WTC11 (cell line): Measurements from ENCODE around the gene IQGAP2. TPM values are rescaled to one million over a fixed set of nuclear protein-coding genes. Genes with fewer than 3 reads are reported as not detected.

ENCODE experiments used
- ATAC-seq: fragments of 200-7000 bp; cut with Tn5 transposase; 2 replicates; pipeline ENCODE4 v1.10.0; 2021; ENCODE audit warnings: mild to moderate bottlenecking, moderate library complexity
- CTCF ChIA-PET: fragments of 300-600 bp; sonication (Branson Sonifier 250); formaldehyde crosslinking; loops from one replicate; lab custom pipeline; 2021; ENCODE audit warnings: antibody characterized with exemption; lab: Charles Lee
- POLR2A ChIA-PET: fragments of 350-600 bp; sonication (Branson Sonifier 250); formaldehyde crosslinking; loops from one replicate; lab custom pipeline; 2021; ENCODE audit warnings: antibody characterized with exemption; lab: Charles Lee
- DNase-seq: peaks from one replicate; pipeline ENCODE4 v3.0.0; 2021; ENCODE audit warnings: low spot score
- H3K27ac Mint-ChIP-seq: 2 replicates; pipeline ENCODE4 v1.8.0; 2021; ENCODE audit warnings: mixed read lengths
- H3K27me3 Mint-ChIP-seq: 2 replicates; pipeline ENCODE4 v1.8.0; 2021; ENCODE audit warnings: low read depth, mild to moderate bottlenecking, moderate library complexity, mixed read lengths
- H3K36me3 Mint-ChIP-seq: 2 replicates; pipeline ENCODE4 v1.8.0; 2021; ENCODE audit warnings: mixed read lengths
- H3K4me1 Mint-ChIP-seq: 2 replicates; pipeline ENCODE4 v1.8.0; 2022; ENCODE audit warnings: mixed read lengths
- H3K4me3 Mint-ChIP-seq: 2 replicates; pipeline ENCODE4 v1.8.0; 2021; ENCODE audit warnings: mild to moderate bottlenecking, moderate library complexity, mixed read lengths
- H3K9me3 Mint-ChIP-seq: 2 replicates; pipeline ENCODE4 v1.8.0; 2021; ENCODE audit warnings: mixed read lengths
- ETV6 ChIP-seq: sonication (generic); formaldehyde crosslinking; IDR thresholded peaks from 2 replicates; pipeline ENCODE4 v1.8.1; 2022; ENCODE audit warnings: mild to moderate bottlenecking, missing genetic modification reagents
- FOXK1 ChIP-seq: sonication (generic); formaldehyde crosslinking; IDR thresholded peaks from 2 replicates; pipeline ENCODE4 v1.8.0; 2022; ENCODE audit warnings: mild to moderate bottlenecking, moderate library complexity, missing genetic modification reagents
- FOXP1 ChIP-seq: sonication (generic); formaldehyde crosslinking; IDR thresholded peaks from 2 replicates; pipeline ENCODE4 v1.8.0; 2022; ENCODE audit warnings: missing genetic modification reagents, mild to moderate bottlenecking, moderate library complexity, borderline replicate concordance
- GRHL2 ChIP-seq: fragments of 250-450 bp; sonication (Bioruptor Pico); IDR thresholded peaks from 2 replicates; pipeline ENCODE4 v1.8.0; 2022; ENCODE audit warnings: mild to moderate bottlenecking, moderate library complexity; ENCODE audit not compliant: insufficient replicate concordance, severe bottlenecking
- HMGA2 ChIP-seq: fragments of 250-450 bp; sonication (Bioruptor Pico); IDR thresholded peaks from 2 replicates; pipeline ENCODE4 v1.4.0; 2021; ENCODE audit warnings: mild to moderate bottlenecking, moderate library complexity
- NFYB ChIP-seq: sonication (generic); formaldehyde crosslinking; conservative IDR thresholded peaks from 2 replicates; pipeline ENCODE4 v1.8.0; 2022; ENCODE audit warnings: low read depth, missing genetic modification reagents
- NR2C2 ChIP-seq: sonication (generic); formaldehyde crosslinking; IDR thresholded peaks from 2 replicates; pipeline ENCODE4 v1.8.0; 2022; ENCODE audit warnings: mild to moderate bottlenecking, missing genetic modification reagents
- ZNF263 ChIP-seq: sonication (generic); formaldehyde crosslinking; IDR thresholded peaks from 2 replicates; pipeline ENCODE4 v1.8.1; 2022; ENCODE audit warnings: low read depth, mild to moderate bottlenecking, moderate library complexity, missing genetic modification reagents
- total RNA-seq: library from RNA; stranded (reverse); gene quantifications from 3 replicates; pipeline ENCODE4 v1.2.3, GENCODE V29; 2021
- TF ChIP-seq, protein P1 (sequence below): sonication (generic); formaldehyde crosslinking; IDR thresholded peaks from 2 replicates; pipeline ENCODE4 v1.8.1; 2023; ENCODE audit warnings: mild to moderate bottlenecking, missing genetic modification reagents, borderline replicate concordance
- TF ChIP-seq, protein P2 (sequence below): sonication (generic); formaldehyde crosslinking; conservative IDR thresholded peaks from 2 replicates; pipeline ENCODE4 v1.8.1; 2023; ENCODE audit warnings: mild to moderate bottlenecking, low read depth, missing genetic modification reagents, moderate library complexity
- TF ChIP-seq, protein P3 (sequence below): sonication (generic); formaldehyde crosslinking; IDR thresholded peaks from 2 replicates; pipeline ENCODE4 v1.8.0; 2022; ENCODE audit warnings: missing genetic modification reagents
- TF ChIP-seq, protein P4 (sequence below): sonication (generic); formaldehyde crosslinking; IDR thresholded peaks from 2 replicates; pipeline ENCODE4 v1.8.0; 2022; ENCODE audit warnings: mild to moderate bottlenecking, missing genetic modification reagents
- TF ChIP-seq, protein P5 (sequence below): sonication (generic); formaldehyde crosslinking; IDR thresholded peaks from 2 replicates; pipeline ENCODE4 v1.8.1; 2022; ENCODE audit warnings: mild to moderate bottlenecking, missing genetic modification reagents, moderate library complexity, borderline replicate concordance

The IQGAP2 gene
- total RNA-seq, 1 experiment from 2014 or later: 70.6 TPM

DNA sequence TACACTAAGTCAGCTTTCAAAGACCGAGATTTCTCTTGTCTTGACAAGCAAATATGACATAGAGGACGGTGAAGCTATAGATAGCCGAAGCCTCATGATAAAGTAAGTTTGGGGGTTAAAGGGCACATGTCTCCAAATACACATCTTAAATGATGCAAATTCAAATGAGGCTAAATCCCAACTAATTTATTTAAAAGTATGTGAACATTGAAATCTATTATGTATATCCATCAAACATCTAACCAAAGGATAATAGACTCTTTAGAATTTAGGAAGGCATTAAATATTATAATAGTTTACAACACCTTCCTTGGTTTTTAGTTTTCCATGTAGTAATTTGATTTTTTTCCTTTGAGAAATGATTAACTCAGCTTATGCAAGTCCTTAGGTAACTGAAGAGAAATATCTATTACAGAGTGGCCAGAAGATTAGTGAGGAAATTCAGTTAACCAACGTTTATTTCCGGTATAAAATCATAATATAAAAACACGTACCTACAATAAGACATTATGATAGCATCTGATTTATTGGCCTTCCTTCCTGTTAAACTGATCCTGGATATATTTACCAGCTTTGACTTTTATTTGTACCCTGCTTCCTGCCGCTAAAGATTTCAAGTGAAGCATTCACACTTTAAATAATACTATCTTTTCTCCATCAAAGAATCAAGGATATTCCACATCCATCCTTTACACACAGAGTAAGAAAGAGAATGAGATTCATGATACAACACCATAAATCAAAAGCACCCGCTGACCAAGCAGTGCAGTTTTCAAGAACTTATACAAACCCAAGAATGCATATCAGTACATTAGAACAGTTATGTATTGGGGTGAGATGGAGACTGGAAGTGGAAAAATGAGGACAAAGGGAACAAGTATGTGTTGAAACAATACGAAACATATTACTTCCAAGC lies 281.0 kb downstream of the IQGAP2 start:
- POLR2A ChIA-PET: no interaction called here

DNA sequence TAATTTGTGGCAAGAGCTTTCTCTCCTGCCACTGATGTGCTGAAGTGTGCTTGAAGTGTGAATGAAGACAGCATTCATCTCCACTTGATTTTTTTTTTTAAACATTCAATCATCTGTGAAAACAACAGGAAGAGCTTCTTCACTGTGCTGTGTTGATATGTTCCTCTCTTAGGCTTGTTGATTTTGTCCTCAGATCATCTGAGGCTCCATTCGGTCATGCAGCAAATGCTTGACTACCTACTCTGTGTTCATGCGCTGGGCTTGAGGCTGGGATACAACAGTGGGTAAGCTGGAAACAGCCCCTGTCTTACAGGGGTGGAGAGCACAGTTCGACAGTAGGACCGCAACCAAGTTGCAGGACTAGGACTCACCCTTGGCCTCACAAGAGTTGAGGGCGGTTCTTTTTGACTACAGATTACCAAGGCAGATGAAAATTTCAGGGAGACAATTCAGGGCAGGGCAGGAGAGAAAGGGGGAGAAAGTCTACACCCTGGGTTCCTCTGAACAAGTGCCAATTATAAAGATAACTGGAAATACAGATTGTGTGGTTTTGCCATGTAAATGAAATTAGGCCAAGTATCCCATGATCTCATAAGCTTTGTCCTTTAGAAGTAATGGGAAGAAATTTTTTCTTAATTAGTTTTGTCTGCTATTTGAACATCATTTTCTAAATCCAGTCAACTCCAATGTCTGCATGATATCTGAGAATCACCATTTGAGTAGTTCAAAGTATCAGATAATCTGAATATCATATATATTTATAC lies 281.9 kb downstream of the IQGAP2 start:
- H3K9me3 Mint-ChIP-seq: no peaks in the 10 kb centered on the region
- peaks cover 12% of the 10 kb centered on the region; the same call in 1 of the 2 replicates for H3K36me3 Mint-ChIP-seq
- ATAC-seq (no peak), DNase-seq (no peak)
- ChIA-PET CTCF (no interaction called here), POLR2A (no interaction called here)
- no peak for TF ChIP-seq ETV6 (CRISPR knock-in tag)
- TF ChIP-seq, protein P1, sequence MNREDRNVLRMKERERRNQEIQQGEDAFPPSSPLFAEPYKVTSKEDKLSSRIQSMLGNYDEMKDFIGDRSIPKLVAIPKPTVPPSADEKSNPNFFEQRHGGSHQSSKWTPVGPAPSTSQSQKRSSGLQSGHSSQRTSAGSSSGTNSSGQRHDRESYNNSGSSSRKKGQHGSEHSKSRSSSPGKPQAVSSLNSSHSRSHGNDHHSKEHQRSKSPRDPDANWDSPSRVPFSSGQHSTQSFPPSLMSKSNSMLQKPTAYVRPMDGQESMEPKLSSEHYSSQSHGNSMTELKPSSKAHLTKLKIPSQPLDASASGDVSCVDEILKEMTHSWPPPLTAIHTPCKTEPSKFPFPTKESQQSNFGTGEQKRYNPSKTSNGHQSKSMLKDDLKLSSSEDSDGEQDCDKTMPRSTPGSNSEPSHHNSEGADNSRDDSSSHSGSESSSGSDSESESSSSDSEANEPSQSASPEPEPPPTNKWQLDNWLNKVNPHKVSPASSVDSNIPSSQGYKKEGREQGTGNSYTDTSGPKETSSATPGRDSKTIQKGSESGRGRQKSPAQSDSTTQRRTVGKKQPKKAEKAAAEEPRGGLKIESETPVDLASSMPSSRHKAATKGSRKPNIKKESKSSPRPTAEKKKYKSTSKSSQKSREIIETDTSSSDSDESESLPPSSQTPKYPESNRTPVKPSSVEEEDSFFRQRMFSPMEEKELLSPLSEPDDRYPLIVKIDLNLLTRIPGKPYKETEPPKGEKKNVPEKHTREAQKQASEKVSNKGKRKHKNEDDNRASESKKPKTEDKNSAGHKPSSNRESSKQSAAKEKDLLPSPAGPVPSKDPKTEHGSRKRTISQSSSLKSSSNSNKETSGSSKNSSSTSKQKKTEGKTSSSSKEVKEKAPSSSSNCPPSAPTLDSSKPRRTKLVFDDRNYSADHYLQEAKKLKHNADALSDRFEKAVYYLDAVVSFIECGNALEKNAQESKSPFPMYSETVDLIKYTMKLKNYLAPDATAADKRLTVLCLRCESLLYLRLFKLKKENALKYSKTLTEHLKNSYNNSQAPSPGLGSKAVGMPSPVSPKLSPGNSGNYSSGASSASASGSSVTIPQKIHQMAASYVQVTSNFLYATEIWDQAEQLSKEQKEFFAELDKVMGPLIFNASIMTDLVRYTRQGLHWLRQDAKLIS (CRISPR knock-in tag): no peak
- no peak for TF ChIP-seq FOXP1 (CRISPR knock-in tag)
- TF ChIP-seq FOXK1: no peak
- TF ChIP-seq, protein P2, sequence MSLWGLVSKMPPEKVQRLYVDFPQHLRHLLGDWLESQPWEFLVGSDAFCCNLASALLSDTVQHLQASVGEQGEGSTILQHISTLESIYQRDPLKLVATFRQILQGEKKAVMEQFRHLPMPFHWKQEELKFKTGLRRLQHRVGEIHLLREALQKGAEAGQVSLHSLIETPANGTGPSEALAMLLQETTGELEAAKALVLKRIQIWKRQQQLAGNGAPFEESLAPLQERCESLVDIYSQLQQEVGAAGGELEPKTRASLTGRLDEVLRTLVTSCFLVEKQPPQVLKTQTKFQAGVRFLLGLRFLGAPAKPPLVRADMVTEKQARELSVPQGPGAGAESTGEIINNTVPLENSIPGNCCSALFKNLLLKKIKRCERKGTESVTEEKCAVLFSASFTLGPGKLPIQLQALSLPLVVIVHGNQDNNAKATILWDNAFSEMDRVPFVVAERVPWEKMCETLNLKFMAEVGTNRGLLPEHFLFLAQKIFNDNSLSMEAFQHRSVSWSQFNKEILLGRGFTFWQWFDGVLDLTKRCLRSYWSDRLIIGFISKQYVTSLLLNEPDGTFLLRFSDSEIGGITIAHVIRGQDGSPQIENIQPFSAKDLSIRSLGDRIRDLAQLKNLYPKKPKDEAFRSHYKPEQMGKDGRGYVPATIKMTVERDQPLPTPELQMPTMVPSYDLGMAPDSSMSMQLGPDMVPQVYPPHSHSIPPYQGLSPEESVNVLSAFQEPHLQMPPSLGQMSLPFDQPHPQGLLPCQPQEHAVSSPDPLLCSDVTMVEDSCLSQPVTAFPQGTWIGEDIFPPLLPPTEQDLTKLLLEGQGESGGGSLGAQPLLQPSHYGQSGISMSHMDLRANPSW: no peak
- TF ChIP-seq, protein P3, sequence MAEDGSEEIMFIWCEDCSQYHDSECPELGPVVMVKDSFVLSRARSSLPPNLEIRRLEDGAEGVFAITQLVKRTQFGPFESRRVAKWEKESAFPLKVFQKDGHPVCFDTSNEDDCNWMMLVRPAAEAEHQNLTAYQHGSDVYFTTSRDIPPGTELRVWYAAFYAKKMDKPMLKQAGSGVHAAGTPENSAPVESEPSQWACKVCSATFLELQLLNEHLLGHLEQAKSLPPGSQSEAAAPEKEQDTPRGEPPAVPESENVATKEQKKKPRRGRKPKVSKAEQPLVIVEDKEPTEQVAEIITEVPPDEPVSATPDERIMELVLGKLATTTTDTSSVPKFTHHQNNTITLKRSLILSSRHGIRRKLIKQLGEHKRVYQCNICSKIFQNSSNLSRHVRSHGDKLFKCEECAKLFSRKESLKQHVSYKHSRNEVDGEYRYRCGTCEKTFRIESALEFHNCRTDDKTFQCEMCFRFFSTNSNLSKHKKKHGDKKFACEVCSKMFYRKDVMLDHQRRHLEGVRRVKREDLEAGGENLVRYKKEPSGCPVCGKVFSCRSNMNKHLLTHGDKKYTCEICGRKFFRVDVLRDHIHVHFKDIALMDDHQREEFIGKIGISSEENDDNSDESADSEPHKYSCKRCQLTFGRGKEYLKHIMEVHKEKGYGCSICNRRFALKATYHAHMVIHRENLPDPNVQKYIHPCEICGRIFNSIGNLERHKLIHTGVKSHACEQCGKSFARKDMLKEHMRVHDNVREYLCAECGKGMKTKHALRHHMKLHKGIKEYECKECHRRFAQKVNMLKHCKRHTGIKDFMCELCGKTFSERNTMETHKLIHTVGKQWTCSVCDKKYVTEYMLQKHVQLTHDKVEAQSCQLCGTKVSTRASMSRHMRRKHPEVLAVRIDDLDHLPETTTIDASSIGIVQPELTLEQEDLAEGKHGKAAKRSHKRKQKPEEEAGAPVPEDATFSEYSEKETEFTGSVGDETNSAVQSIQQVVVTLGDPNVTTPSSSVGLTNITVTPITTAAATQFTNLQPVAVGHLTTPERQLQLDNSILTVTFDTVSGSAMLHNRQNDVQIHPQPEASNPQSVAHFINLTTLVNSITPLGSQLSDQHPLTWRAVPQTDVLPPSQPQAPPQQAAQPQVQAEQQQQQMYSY (CRISPR knock-in tag): no peak
- TF ChIP-seq NFYB (CRISPR knock-in tag): no peak
- H3K4me3 Mint-ChIP-seq: no peak overlapping the region
- no peaks in the 10 kb centered on the region for H3K4me1 Mint-ChIP-seq
- H3K27ac Mint-ChIP-seq: no peak overlapping the region
- no peaks in the 10 kb centered on the region for H3K27me3 Mint-ChIP-seq

More for the DNA sequence above, 281.0 kb downstream of the IQGAP2 start:
- Mint-ChIP-seq H3K27me3 (no peaks in the 10 kb centered on the region), H3K36me3 (peaks cover 12% of the 10 kb centered on the region; the same call in 1 of the 2 replicates), H3K4me1 (no peaks in the 10 kb centered on the region), H3K4me3 (no peak overlapping the region), H3K9me3 (no peaks in the 10 kb centered on the region), H3K27ac (no peak overlapping the region)
- DNase-seq: no peak
- CTCF ChIA-PET: no interaction called here
- no peak for ATAC-seq
- TF ChIP-seq ZNF263 (CRISPR knock-in tag): no peak
- TF ChIP-seq GRHL2 (CRISPR knock-in tag): no peak
- TF ChIP-seq, protein P4, sequence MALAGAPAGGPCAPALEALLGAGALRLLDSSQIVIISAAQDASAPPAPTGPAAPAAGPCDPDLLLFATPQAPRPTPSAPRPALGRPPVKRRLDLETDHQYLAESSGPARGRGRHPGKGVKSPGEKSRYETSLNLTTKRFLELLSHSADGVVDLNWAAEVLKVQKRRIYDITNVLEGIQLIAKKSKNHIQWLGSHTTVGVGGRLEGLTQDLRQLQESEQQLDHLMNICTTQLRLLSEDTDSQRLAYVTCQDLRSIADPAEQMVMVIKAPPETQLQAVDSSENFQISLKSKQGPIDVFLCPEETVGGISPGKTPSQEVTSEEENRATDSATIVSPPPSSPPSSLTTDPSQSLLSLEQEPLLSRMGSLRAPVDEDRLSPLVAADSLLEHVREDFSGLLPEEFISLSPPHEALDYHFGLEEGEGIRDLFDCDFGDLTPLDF (CRISPR knock-in tag): no peak
- TF ChIP-seq NR2C2: no peak
- TF ChIP-seq, protein P5, sequence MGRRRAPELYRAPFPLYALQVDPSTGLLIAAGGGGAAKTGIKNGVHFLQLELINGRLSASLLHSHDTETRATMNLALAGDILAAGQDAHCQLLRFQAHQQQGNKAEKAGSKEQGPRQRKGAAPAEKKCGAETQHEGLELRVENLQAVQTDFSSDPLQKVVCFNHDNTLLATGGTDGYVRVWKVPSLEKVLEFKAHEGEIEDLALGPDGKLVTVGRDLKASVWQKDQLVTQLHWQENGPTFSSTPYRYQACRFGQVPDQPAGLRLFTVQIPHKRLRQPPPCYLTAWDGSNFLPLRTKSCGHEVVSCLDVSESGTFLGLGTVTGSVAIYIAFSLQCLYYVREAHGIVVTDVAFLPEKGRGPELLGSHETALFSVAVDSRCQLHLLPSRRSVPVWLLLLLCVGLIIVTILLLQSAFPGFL (CRISPR knock-in tag): no peak
- TF ChIP-seq FOXP1 (CRISPR knock-in tag): no peak
- no peak for TF ChIP-seq HMGA2 (CRISPR knock-in tag)
